Left colon (tissue), 2 donors: ENCODE data around the gene EXOC3L2. TPM values are rescaled to one million over a fixed set of nuclear protein-coding genes. Genes with fewer than 3 reads are reported as not detected.

Experiments
- ATAC-seq: fragments of 200-7000 bp; cut with Tn5 transposase; one replicate; pipeline ENCODE4 v1.9.1; 2020; ENCODE audit warnings: mild to moderate bottlenecking, moderate library complexity
- DNase-seq, 2 donors: peaks; one replicate each; pipeline ENCODE4 v3.0.0-alpha.2; 2020
- intact Hi-C, 2 donors: fragments of 100-400 bp; cut with DNase I in 1 of 2; cut with micrococcal nuclease in 1 of 2; formaldehyde crosslinking; loops; one replicate each; pipeline versions ENCODE4 v1.11.2 to v1.14.0; 2022; cut with DNase I, micrococcal nuclease
- total RNA-seq, 2 donors: library from RNA; stranded (reverse); fragmentation: NEBNext Ultra II Directional; extraction: Animal tissue kit (Norgen Biotek cat#: 25700); gene quantifications; one replicate each; pipeline ENCODE4 v1.2.1, GENCODE V29; 2021
- donor health status: DM: no; HTN: no; CAD: no.
- donor health status: DM: yes; HTN: yes; CAD: no.

Gene EXOC3L2
- total RNA-seq, 2 donors from 2014 or later: 1.3 to 1.4 TPM

- intact Hi-C loops: no loop called here
- no peak for ATAC-seq
- DNase-seq: no peak
These were observed 17.4 kb upstream of the EXOC3L2 start for GRCh38 chr19:45262570-45262969.

GRCh38 chr19:45258862-45259261, 13.7 kb upstream of the EXOC3L2 start:
- DNase-seq (no peak), ATAC-seq (no peak)
- intact Hi-C loops: no loop called here

GRCh38 chr19:45256836-45257235, 11.6 kb upstream of the EXOC3L2 start:
- intact Hi-C loops: no loop called here
- DNase-seq: no peak

GRCh38 chr19:45255611-45256157, 10.5 kb upstream of the EXOC3L2 start:
- intact Hi-C loops: no loop called here
- ATAC-seq (no peak), DNase-seq (no peak)

More at GRCh38 chr19:45256836-45257235, 11.6 kb upstream of the EXOC3L2 start:
- no peak for ATAC-seq

- intact Hi-C loops: no loop called here
- ATAC-seq: no peak
- DNase-seq: no peak
These were observed 8.9 kb upstream of the EXOC3L2 start for GRCh38 chr19:45254044-45254531.

GRCh38 chr19:45253396-45254027, 8.3 kb upstream of the EXOC3L2 start:
- intact Hi-C loops: no loop called here
- no peak for ATAC-seq
- DNase-seq: no peak

- ATAC-seq (peak; percentile 41), DNase-seq (no peak)
- intact Hi-C loops: no loop called here
These were observed 6.5 kb upstream of the EXOC3L2 start for GRCh38 chr19:45251452-45252354.

GRCh38 chr19:45250832-45251451, 5.7 kb upstream of the EXOC3L2 start, which contains the start of gene MARK4:
Gene MARK4, plus strand, starts transcription at chr19:45251271. Its CDS starts 318 bp downstream, at chr19:45251589.
- intact Hi-C loops: no loop called here
- ATAC-seq: peak; percentile 81
- peak; percentile 44 to 57 for DNase-seq

GRCh38 chr19:45250216-45250831, 5.1 kb upstream of the EXOC3L2 start:
- no peak for DNase-seq

GRCh38 chr19:45249261-45250033, 4.2 kb upstream of the EXOC3L2 start:
- intact Hi-C loops: no loop called here
- ATAC-seq (no peak), DNase-seq (no peak)

More at GRCh38 chr19:45250216-45250831, 5.1 kb upstream of the EXOC3L2 start:
- intact Hi-C loops: no loop called here
- ATAC-seq: peak; percentile 20

GRCh38 chr19:45247136-45247535, 1.9 kb upstream of the EXOC3L2 start:
- DNase-seq (no peak), ATAC-seq (no peak)
- intact Hi-C loops: no loop called here

- no peak for ATAC-seq
- no peak for DNase-seq
- intact Hi-C loops: no loop called here
These were observed 619 bp upstream of the EXOC3L2 start for GRCh38 chr19:45245826-45246225.

GRCh38 chr19:45244133-45244794, 943 bp downstream of the EXOC3L2 start:
- DNase-seq (no peak), ATAC-seq (no peak)
- intact Hi-C loops: no loop called here

- DNase-seq (no peak), ATAC-seq (no peak)
- intact Hi-C loops: no loop called here
These were observed 2.0 kb downstream of the EXOC3L2 start for GRCh38 chr19:45243144-45243732.

GRCh38 chr19:45238556-45238955, 6.7 kb downstream of the EXOC3L2 start:
- DNase-seq (no peak), ATAC-seq (no peak)
- intact Hi-C loops: no loop called here

- intact Hi-C loops: no loop called here
- DNase-seq: no peak
- ATAC-seq: no peak
These were observed 9.7 kb downstream of the EXOC3L2 start for GRCh38 chr19:45235485-45235884.
